Skeletal muscle satellite cell (primary cell): Measurements from ENCODE around the gene PTTG1.

Experiments
- H3K27me3 ChIP-seq: 2 replicates; pipeline ENCODE4 v1.7.0; 2013; ENCODE audit warnings: low read length; ENCODE audit not compliant: control insufficient read depth, insufficient read depth
- H3K36me3 ChIP-seq: 2 replicates; pipeline ENCODE4 v1.7.0; 2013; ENCODE audit warnings: mild to moderate bottlenecking, control low read depth, low read length; ENCODE audit not compliant: insufficient read depth
- H3K4me1 ChIP-seq: 2 replicates; pipeline ENCODE4 v1.7.0; 2013; ENCODE audit warnings: low read length; ENCODE audit not compliant: control insufficient read depth, insufficient read depth
- H3K4me2 ChIP-seq: 2 replicates; pipeline ENCODE4 v1.7.0; 2013; ENCODE audit warnings: mild to moderate bottlenecking, low read length
- H3K4me3 ChIP-seq: 2 replicates; pipeline ENCODE4 v1.7.0; 2013; ENCODE audit warnings: low read length
- H3K9ac ChIP-seq: 2 replicates; pipeline ENCODE4 v1.7.0; 2013; ENCODE audit warnings: mild to moderate bottlenecking, low read depth, low read length, moderate library complexity
- H3K9me3 ChIP-seq: replicated peaks from 2 replicates; pipeline ENCODE4 v1.7.0; 2013; ENCODE audit warnings: mild to moderate bottlenecking, control low read depth, low read length

PTTG1 gene

GRCh38 chr5:160466889-160467554 lies 45.4 kb downstream of the PTTG1 start:
- no peak overlapping the region for H3K9ac ChIP-seq
- H3K36me3 ChIP-seq = no peaks in the 10 kb centered on the region
- H3K9me3 ChIP-seq = no peaks in the 10 kb centered on the region
- H3K27me3 ChIP-seq = no peaks in the 10 kb centered on the region
- peaks cover 19% of the 10 kb centered on the region for H3K4me1 ChIP-seq
- H3K4me3 ChIP-seq = no peak overlapping the region
- no peak overlapping the region for H3K4me2 ChIP-seq

GRCh38 chr5:160467555-160468362 lies 46.1 kb downstream of the PTTG1 start:
- Histone ChIP-seq H3K4me3 (no peak overlapping the region), H3K9ac (no peak overlapping the region), H3K4me2 (no peak overlapping the region), H3K36me3 (no peaks in the 10 kb centered on the region), H3K9me3 (no peaks in the 10 kb centered on the region), H3K27me3 (no peaks in the 10 kb centered on the region), H3K4me1 (peaks cover 19% of the 10 kb centered on the region)

GRCh38 chr5:160468363-160468975 lies 46.8 kb downstream of the PTTG1 start:
- H3K9ac ChIP-seq = no peak overlapping the region
- no peak overlapping the region for H3K4me3 ChIP-seq
- peaks cover 16% of the 10 kb centered on the region for H3K4me1 ChIP-seq

GRCh38 chr5:160469156-160470144 lies 47.8 kb downstream of the PTTG1 start:
- Histone ChIP-seq H3K9ac (no peak overlapping the region), H3K36me3 (no peaks in the 10 kb centered on the region), H3K4me3 (no peak overlapping the region), H3K4me2 (no peak overlapping the region), H3K27me3 (no peaks in the 10 kb centered on the region), H3K9me3 (no peaks in the 10 kb centered on the region), H3K4me1 (peaks cover 6% of the 10 kb centered on the region)

More at GRCh38 chr5:160468363-160468975, 46.8 kb downstream of the PTTG1 start:
- H3K9me3 ChIP-seq = no peaks in the 10 kb centered on the region
- no peak overlapping the region for H3K4me2 ChIP-seq
- no peaks in the 10 kb centered on the region for H3K27me3 ChIP-seq
- no peaks in the 10 kb centered on the region for H3K36me3 ChIP-seq

GRCh38 chr5:160470437-160471361 lies 49.0 kb downstream of the PTTG1 start:
- Histone ChIP-seq H3K4me1 (peaks cover 6% of the 10 kb centered on the region), H3K4me3 (no peak overlapping the region)

GRCh38 chr5:160471761-160472160 lies 50.1 kb downstream of the PTTG1 start:
- H3K27me3 ChIP-seq = no peaks in the 10 kb centered on the region
- no peaks in the 10 kb centered on the region for H3K9me3 ChIP-seq
- H3K4me1 ChIP-seq = peaks cover 6% of the 10 kb centered on the region
- no peak overlapping the region for H3K4me3 ChIP-seq
- no peak overlapping the region for H3K4me2 ChIP-seq
- no peaks in the 10 kb centered on the region for H3K36me3 ChIP-seq
- H3K9ac ChIP-seq = no peak overlapping the region

More at GRCh38 chr5:160470437-160471361, 49.0 kb downstream of the PTTG1 start:
- Histone ChIP-seq H3K27me3 (no peaks in the 10 kb centered on the region), H3K9me3 (no peaks in the 10 kb centered on the region), H3K9ac (no peak overlapping the region), H3K4me2 (no peak overlapping the region), H3K36me3 (no peaks in the 10 kb centered on the region)

- H3K4me1 ChIP-seq = peaks cover 10% of the 10 kb centered on the region
- no peaks in the 10 kb centered on the region for H3K9me3 ChIP-seq
- H3K4me2 ChIP-seq = no peak overlapping the region
- no peaks in the 10 kb centered on the region for H3K27me3 ChIP-seq
- no peak overlapping the region for H3K4me3 ChIP-seq
- H3K36me3 ChIP-seq = no peaks in the 10 kb centered on the region
- H3K9ac ChIP-seq = no peak overlapping the region
These were observed 50.8 kb downstream of the PTTG1 start for GRCh38 chr5:160472482-160472881.

GRCh38 chr5:160473681-160474080 lies 52.0 kb downstream of the PTTG1 start:
- Histone ChIP-seq H3K9ac (no peak overlapping the region), H3K9me3 (no peaks in the 10 kb centered on the region), H3K4me1 (peaks cover 14% of the 10 kb centered on the region), H3K36me3 (no peaks in the 10 kb centered on the region), H3K4me3 (no peak overlapping the region), H3K27me3 (no peaks in the 10 kb centered on the region), H3K4me2 (no peak overlapping the region)

GRCh38 chr5:160474084-160474483 lies 52.4 kb downstream of the PTTG1 start:
- Histone ChIP-seq H3K4me1 (peaks cover 14% of the 10 kb centered on the region), H3K4me2 (no peak overlapping the region), H3K4me3 (no peak overlapping the region), H3K27me3 (no peaks in the 10 kb centered on the region), H3K36me3 (no peaks in the 10 kb centered on the region), H3K9me3 (no peaks in the 10 kb centered on the region), H3K9ac (no peak overlapping the region)

GRCh38 chr5:160475864-160476438 lies 54.3 kb downstream of the PTTG1 start:
- Histone ChIP-seq H3K27me3 (no peaks in the 10 kb centered on the region), H3K9ac (no peak overlapping the region), H3K36me3 (no peaks in the 10 kb centered on the region), H3K4me3 (no peak overlapping the region), H3K4me1 (peaks cover 25% of the 10 kb centered on the region), H3K9me3 (no peaks in the 10 kb centered on the region), H3K4me2 (no peak overlapping the region)
